ENCODE results near the gene SIGLECL1.

Gene SIGLECL1

DNA sequence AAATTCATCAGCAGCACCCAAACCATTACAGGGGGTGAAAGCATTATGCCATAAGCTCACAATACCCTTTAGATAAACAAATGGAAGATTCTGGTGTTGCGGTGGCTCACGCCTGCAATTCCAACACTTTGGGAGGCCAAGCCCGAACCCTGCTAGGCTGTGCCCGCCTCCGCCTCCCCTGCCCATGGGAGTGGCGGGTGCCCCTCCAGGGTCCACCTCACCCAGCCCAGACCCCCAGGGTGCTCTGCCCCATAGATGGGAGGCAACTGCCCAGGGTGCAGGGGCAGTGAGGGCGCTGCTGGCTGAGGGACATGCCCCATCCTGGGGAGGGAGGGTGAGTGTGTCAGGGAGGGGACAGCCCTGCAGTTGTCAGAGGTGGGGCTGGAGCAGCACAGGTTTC lies 10.0 kb upstream of the SIGLECL1 start:
- TF ChIP-seq, protein P1, sequence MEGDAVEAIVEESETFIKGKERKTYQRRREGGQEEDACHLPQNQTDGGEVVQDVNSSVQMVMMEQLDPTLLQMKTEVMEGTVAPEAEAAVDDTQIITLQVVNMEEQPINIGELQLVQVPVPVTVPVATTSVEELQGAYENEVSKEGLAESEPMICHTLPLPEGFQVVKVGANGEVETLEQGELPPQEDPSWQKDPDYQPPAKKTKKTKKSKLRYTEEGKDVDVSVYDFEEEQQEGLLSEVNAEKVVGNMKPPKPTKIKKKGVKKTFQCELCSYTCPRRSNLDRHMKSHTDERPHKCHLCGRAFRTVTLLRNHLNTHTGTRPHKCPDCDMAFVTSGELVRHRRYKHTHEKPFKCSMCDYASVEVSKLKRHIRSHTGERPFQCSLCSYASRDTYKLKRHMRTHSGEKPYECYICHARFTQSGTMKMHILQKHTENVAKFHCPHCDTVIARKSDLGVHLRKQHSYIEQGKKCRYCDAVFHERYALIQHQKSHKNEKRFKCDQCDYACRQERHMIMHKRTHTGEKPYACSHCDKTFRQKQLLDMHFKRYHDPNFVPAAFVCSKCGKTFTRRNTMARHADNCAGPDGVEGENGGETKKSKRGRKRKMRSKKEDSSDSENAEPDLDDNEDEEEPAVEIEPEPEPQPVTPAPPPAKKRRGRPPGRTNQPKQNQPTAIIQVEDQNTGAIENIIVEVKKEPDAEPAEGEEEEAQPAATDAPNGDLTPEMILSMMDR (conservative IDR thresholded peaks at IDR 0.05) = no peak
- no peak overlapping the region for H3K27ac ChIP-seq

DNA sequence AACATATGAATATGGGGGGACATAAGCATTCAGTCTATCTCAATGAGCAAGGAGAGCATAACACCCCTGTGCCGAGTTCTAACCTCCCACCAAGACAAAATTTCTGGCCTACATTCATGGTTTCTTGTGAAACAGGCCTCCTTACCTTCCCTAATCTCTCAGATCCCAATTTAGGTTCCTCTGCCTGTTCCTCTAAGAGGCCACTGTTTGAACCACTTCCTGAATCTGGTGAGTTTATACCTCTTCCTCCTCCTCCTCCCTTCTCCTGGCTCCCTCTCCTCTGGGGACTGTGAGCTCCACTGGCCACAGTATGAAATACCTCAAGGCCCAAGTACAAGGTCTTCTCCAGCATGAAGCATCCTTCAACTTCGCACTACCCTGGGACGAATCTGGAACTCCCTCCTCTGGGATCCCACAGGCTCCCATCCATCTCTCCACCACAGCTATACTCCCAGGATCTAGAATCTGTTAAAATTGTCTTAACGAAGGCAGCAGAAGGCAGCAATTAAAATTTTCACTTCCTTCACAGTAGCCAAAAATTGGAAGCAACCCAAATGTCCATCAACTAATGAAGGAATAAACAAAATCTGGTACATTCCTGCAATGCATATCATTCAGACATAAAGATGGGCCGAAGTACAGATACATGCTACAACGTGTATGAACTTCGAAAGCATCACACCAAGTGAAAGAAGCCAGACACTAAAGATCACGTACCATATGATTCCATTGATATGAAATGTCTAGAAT lies 7.8 kb upstream of the SIGLECL1 start:
- no peak overlapping the region for H3K27ac ChIP-seq
- TF ChIP-seq, protein P1 (conservative IDR thresholded peaks at IDR 0.05) = no peak

DNA sequence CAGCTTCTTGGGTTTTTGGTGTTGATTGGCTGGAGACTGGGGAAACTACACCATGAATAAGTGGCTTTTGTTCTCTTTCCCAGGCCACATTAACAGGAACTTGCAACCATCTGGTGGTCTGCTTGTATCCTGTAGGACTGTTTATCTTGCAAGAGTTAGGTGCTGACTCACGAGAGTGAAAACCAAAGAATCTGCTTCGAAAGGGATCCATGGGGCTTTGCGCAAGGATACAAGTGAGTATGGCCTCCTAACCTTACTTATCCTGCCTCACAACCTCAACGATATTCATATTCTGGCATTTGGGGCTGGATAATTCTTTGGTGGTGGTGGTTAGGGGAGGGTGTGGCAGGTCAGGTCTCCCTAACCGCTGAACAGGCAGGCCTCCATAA lies 4.7 kb upstream of the SIGLECL1 start:
- no peak overlapping the region for H3K27ac ChIP-seq
- TF ChIP-seq, protein P1 (conservative IDR thresholded peaks at IDR 0.05) = no peak

DNA sequence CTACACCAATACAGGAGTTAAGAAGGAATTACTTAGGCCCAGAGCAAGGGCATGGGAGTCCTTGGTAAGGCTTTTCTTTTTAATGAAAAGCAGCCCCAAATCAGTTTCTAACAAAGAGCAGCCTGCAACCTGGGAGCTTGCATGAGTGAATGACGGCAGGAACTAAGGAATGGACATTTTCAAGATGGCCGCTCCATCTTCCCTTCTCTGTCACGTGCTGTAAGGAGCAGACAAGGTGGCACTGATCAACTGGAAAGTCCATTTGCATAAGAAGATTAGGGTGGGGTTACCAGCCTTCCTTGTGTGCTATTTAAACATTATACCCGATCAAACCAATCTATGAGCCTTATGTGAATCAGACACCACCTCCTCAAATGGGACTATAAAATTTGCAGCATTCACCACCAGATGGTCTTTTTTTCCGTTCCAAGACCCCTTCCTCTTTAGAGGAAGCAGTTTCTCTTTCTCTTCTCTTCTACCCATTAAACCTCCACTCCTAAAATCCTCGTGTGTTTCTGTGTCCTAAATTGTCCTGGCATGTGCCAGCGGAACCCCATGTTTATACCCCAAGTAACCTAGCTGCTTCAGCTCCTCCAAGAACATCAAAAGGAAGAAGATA lies 2.8 kb upstream of the SIGLECL1 start:
- TF ChIP-seq, protein P1 (conservative IDR thresholded peaks at IDR 0.05) = no peak

DNA sequence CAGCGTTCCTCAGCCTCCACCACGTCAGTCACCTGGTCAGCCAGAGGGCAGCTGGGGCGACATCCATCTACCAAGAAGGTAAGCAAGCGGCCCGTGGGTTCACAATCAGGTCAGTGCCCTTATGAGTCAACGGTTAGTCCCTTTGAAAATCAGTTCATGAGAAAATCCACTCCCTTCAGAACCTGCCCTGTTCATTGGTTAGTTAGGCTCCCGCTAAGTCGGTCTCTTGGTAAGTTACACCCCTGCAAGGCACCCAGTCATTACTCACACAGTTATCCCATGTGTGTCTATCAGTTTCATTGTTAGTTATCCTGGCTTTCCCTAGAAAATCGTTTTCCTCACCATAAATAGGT lies 564 bp downstream of the SIGLECL1 start:
- no peak overlapping the region for H3K27ac ChIP-seq
- TF ChIP-seq, protein P1 (conservative IDR thresholded peaks at IDR 0.05) = no peak

More for the DNA sequence above, 2.8 kb upstream of the SIGLECL1 start:
- no peak overlapping the region for H3K27ac ChIP-seq

DNA sequence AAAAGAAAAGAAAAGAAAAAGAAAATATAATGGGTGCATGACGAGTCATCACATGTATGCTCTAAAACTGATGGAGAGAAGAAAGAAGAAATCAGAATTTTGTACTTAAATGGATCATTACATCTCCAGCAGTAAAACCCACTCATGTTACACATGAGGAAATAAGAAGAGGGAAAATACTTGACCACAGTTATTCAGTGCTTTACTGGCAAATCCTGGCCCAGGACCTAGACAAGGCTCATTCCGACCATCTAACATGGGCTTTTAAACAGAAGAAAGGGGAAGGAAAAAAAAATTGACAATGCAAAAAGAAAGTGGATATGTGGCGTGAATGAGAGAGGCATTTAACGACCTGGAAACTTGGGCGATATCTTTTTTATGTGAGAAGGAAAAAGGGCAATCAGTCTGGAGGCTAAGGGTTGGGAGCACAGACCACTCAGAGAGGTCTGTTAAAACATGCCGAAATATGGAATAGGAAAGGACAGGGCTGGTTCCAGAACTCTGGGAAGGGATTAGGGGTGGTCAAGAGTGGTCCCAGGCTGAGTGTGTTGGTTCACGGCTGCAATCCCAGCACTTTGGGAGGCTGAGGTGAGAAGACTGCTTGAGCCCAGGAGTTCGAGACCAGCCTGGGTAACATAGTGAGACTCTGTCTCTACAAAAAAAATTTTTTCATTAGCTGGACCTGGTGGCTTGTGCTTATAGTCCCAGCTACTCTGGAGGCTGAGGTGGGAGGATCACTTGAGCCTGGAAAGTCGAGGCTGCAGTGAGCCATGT lies 1.6 kb downstream of the SIGLECL1 start:
- TF ChIP-seq, protein P1 (conservative IDR thresholded peaks at IDR 0.05) = no peak
- H3K27ac ChIP-seq = no peak overlapping the region

DNA sequence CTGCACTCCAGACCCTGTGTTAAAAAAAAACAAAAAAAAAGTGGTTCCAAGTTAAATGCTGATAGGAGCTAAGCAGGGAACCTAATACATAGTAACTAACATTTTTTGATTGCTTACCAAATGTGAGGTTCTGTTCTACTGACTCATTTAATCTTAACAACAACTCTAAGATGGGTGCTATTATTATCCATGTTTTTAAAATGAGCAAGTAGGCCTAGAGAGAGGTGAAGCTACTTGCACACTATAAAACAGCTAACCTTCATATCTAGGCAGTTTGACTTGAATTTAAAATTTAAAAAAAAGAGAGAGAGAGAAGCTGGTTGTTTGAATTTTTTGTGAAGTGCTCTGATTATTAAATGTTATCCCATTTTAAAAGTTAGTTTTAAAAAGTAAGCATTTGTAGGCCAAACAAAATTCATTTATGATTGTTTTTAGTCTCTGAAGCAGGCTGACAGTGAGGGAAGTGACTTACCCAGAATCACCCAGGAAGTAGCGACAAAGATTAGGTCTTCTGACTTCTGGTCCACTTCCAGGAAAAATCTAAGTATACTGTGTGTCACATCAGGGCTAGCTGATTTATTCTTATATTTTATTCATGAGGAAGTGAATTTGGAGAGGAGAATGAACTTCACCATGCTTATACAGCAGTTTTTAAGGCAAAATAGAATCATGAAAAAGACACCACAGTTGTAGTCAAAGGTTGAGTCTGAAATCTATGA lies 2.4 kb downstream of the SIGLECL1 start:
- TF ChIP-seq, protein P1 (conservative IDR thresholded peaks at IDR 0.05) = no peak
- no peak overlapping the region for H3K27ac ChIP-seq
